Stimulated activated CD8-positive, alpha-beta memory T cell treated with anti-CD3 and anti-CD28 coated beads, Interleukin-4, amount 100 ng/mL, for 1 hour (primary cell): ENCODE data around the gene WDR77.

ENCODE experiments used
- DNase-seq, 2 donors: peaks; one replicate each; pipeline ENCODE4 v3.0.0-alpha.2; 2020; ENCODE audit warnings: low read depth in 2 of 2, low spot score in 1 of 2

The WDR77 gene

GRCh38 chr1:111469539-111469938, 20.5 kb upstream of the WDR77 start:
- no peak for DNase-seq

GRCh38 chr1:111468717-111469100, 19.7 kb upstream of the WDR77 start:
- DNase-seq, result no peak

GRCh38 chr1:111467865-111468716, 19.0 kb upstream of the WDR77 start:
- no peak for DNase-seq

GRCh38 chr1:111466480-111466879, 17.4 kb upstream of the WDR77 start:
- no peak for DNase-seq

- no peak for DNase-seq
These were observed 16.7 kb upstream of the WDR77 start for GRCh38 chr1:111465754-111466153.

- DNase-seq, result no peak
These were observed 14.1 kb upstream of the WDR77 start for GRCh38 chr1:111463029-111463683.

GRCh38 chr1:111462370-111463028, 13.4 kb upstream of the WDR77 start:
- DNase-seq, result no peak

GRCh38 chr1:111461765-111462164, 12.7 kb upstream of the WDR77 start:
- no peak for DNase-seq

GRCh38 chr1:111455642-111456031, 6.6 kb upstream of the WDR77 start:
- no peak for DNase-seq

- DNase-seq, result no peak
These were observed 6.0 kb upstream of the WDR77 start for GRCh38 chr1:111454859-111455641.

- no peak for DNase-seq
These were observed 4.7 kb upstream of the WDR77 start for GRCh38 chr1:111453706-111454105.

- no peak for DNase-seq
These were observed 3.5 kb upstream of the WDR77 start for GRCh38 chr1:111452581-111452980.

- DNase-seq, result no peak
These were observed 1.1 kb upstream of the WDR77 start for GRCh38 chr1:111450185-111450584.

- DNase-seq, result no peak
These were observed 604 bp upstream of the WDR77 start for GRCh38 chr1:111449703-111450017.

- DNase-seq, result no peak
These were observed 556 bp downstream of the WDR77 start for GRCh38 chr1:111448482-111448917.

- DNase-seq, result no peak
These were observed 1.8 kb downstream of the WDR77 start for GRCh38 chr1:111446967-111447892.

- DNase-seq, result no peak
These were observed 2.5 kb downstream of the WDR77 start for GRCh38 chr1:111446546-111446945.

GRCh38 chr1:111444031-111444430, 5.0 kb downstream of the WDR77 start:
- DNase-seq, result no peak

GRCh38 chr1:111442457-111442856, 6.6 kb downstream of the WDR77 start:
- DNase-seq, result no peak

- DNase-seq, result peak; percentile 11 to 27
These were observed 7.4 kb downstream of the WDR77 start for GRCh38 chr1:111441573-111442192.
